ENCODE results near the gene P2RY8.
"Not testable (repeated sequence)": the region's sequence is repeated elsewhere in the genome, so short reads cannot be mapped to it uniquely, and the experiment has no call there.

The P2RY8 gene

DNA sequence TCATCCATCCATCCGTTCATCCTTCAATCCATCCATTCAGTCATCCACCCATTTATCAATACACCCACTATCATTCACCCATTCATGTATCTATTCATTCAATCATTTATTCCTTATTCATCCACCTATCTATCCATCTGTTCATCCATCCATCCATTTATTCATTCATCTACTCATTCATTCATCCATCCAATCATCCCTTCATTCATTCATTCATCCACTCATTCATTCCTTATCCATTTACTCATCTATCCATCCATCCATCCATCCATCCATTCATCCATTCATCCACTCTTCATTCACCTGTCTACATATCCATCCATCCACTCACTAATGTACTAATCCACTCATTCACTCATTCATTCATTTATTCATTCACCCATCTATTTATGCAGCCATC is 9.5 kb downstream of the P2RY8 start:
- H4K8ac ChIP-seq (ENCODE audit: low read depth, low read length) = no peak overlapping the region
- no peak overlapping the region for H3K27ac ChIP-seq (ENCODE audit: low read depth, low read length)
- H2BK5ac ChIP-seq (ENCODE audit: low read length) = no peak overlapping the region
- H3K23ac ChIP-seq (ENCODE audit: low read length) = no peak overlapping the region
- WGBS (ENCODE audit: extremely low coverage, insufficient coverage, low lambda C conversion rate) = 100% methylated on average over 1 of the region's 1 CpG
- no peak for DNase-seq
- no peaks in the 10 kb centered on the region for H3K79me1 ChIP-seq (ENCODE audit: low read length)
- H3K27me3 ChIP-seq (ENCODE audit: insufficient read depth, low read length, poor library complexity) = no peaks in the 10 kb centered on the region
- no peaks in the 10 kb centered on the region for H3K4me1 ChIP-seq (ENCODE audit: control insufficient read depth, low read depth, low read length)
- no peak overlapping the region for H3K18ac ChIP-seq (ENCODE audit: low read length)
- H2BK15ac ChIP-seq (replicated peaks; ENCODE audit: low read depth) = no peak overlapping the region
- H2BK120ac ChIP-seq (ENCODE audit: low read depth, low read length) = no peak overlapping the region
- no peaks in the 10 kb centered on the region for H3K79me2 ChIP-seq (ENCODE audit: control insufficient read depth, insufficient read depth, low read length)
- H3K4ac ChIP-seq (ENCODE audit: low read depth, low read length) = no peak overlapping the region
- H4K5ac ChIP-seq (ENCODE audit: low read length) = no peak overlapping the region
- H3K56ac ChIP-seq (ENCODE audit: low read length) = no peak overlapping the region
- H3K36me3 ChIP-seq (ENCODE audit: control insufficient read depth, insufficient read depth, low read length) = no peaks in the 10 kb centered on the region
- no peak overlapping the region for H3K4me2 ChIP-seq (ENCODE audit: low read length)
- H3K4me3 ChIP-seq (ENCODE audit: low read length) = no peak overlapping the region
- H2AK5ac ChIP-seq (ENCODE audit: low read length) = no peak overlapping the region
- no peak overlapping the region for H3K9ac ChIP-seq (ENCODE audit: low read length)

DNA sequence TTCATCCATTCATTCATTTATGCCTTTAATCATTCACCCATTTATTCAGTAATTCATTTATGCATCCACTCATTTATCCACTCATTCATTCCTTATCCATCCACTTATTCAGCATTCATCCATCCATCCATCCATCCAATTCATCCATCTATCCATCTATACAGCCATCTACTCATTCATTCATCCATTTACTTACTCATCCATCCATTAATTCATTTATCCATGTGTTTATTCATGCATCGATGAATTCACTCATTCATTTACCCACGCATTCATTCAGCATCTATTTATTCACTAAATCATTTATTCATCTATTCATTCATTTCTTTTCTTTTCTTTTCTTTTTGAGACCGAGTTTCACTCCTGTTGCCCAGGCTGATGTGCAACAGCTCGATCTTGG is 10.4 kb downstream of the P2RY8 start:
- Histone ChIP-seq H2BK5ac (ENCODE audit: low read length) (no peak overlapping the region), H3K27me3 (ENCODE audit: insufficient read depth, low read length, poor library complexity) (no peaks in the 10 kb centered on the region), H3K4ac (ENCODE audit: low read depth, low read length) (no peak overlapping the region), H4K8ac (ENCODE audit: low read depth, low read length) (no peak overlapping the region), H2BK15ac (replicated peaks; ENCODE audit: low read depth) (no peak overlapping the region), H3K18ac (ENCODE audit: low read length) (no peak overlapping the region), H3K27ac (ENCODE audit: low read depth, low read length) (no peak overlapping the region), H3K4me3 (ENCODE audit: low read length) (no peak overlapping the region), H2AK5ac (ENCODE audit: low read length) (no peak overlapping the region), H2BK120ac (ENCODE audit: low read depth, low read length) (no peak overlapping the region), H3K4me1 (ENCODE audit: control insufficient read depth, low read depth, low read length) (no peaks in the 10 kb centered on the region), H3K4me2 (ENCODE audit: low read length) (no peak overlapping the region), H3K9ac (ENCODE audit: low read length) (no peak overlapping the region), H3K23ac (ENCODE audit: low read length) (no peak overlapping the region), H3K36me3 (ENCODE audit: control insufficient read depth, insufficient read depth, low read length) (no peaks in the 10 kb centered on the region), H3K56ac (ENCODE audit: low read length) (no peak overlapping the region), H3K79me1 (ENCODE audit: low read length) (no peaks in the 10 kb centered on the region), H3K79me2 (ENCODE audit: control insufficient read depth, insufficient read depth, low read length) (no peaks in the 10 kb centered on the region), H4K5ac (ENCODE audit: low read length) (no peak overlapping the region)
- DNase-seq = no peak
- 100% methylated on average over 3 of the region's 4 CpGs for WGBS (ENCODE audit: extremely low coverage, insufficient coverage, low lambda C conversion rate)

DNA sequence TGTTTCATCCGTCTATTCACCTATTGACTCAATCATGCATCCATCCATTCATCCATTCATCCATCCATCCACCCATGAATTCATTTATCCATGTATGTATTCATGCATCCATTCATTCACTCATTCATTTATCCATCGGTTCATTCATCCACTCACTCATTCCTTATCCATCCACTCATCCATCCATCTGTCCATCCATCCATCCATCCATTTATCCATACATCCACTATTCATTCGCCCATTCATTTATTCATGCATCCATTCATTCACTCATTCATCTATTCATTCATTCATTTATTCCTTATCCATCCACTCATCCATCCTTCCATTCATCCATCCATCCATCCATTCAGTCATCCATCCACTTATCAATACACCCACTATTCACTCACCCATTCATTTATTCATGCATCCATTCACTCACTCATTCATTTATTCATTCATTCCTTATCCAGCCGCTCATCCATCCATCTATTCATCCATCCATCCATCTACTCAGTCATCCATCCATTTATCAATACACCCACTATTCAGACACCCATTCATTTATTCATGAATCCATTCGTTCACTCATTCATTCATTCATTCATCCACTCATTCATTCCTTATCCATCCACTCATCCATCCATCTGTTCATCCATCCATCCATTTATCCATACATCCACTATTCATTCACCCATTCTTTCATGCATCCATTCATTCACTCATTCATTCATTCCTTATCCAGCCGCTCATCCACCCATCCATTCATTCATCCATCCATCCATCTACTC is 11.2 kb downstream of the P2RY8 start:
- Histone ChIP-seq H3K9ac (ENCODE audit: low read length) (no peak overlapping the region), H2BK120ac (ENCODE audit: low read depth, low read length) (no peak overlapping the region), H3K4me2 (ENCODE audit: low read length) (no peak overlapping the region), H3K79me2 (ENCODE audit: control insufficient read depth, insufficient read depth, low read length) (no peaks in the 10 kb centered on the region), H2BK15ac (replicated peaks; ENCODE audit: low read depth) (no peak overlapping the region), H3K56ac (ENCODE audit: low read length) (no peak overlapping the region), H3K23ac (ENCODE audit: low read length) (no peak overlapping the region), H3K18ac (ENCODE audit: low read length) (no peak overlapping the region), H3K79me1 (ENCODE audit: low read length) (no peaks in the 10 kb centered on the region), H4K5ac (ENCODE audit: low read length) (no peak overlapping the region), H2AK5ac (ENCODE audit: low read length) (no peak overlapping the region), H3K4me1 (ENCODE audit: control insufficient read depth, low read depth, low read length) (peaks cover 2% of the 10 kb centered on the region), H3K27ac (ENCODE audit: low read depth, low read length) (no peak overlapping the region), H4K8ac (ENCODE audit: low read depth, low read length) (no peak overlapping the region), H3K4me3 (ENCODE audit: low read length) (no peak overlapping the region), H3K27me3 (ENCODE audit: insufficient read depth, low read length, poor library complexity) (no peaks in the 10 kb centered on the region), H3K36me3 (ENCODE audit: control insufficient read depth, insufficient read depth, low read length) (no peaks in the 10 kb centered on the region), H2BK5ac (ENCODE audit: low read length) (no peak overlapping the region), H3K4ac (ENCODE audit: low read depth, low read length) (no peak overlapping the region)
- WGBS (ENCODE audit: extremely low coverage, insufficient coverage, low lambda C conversion rate) = 100% methylated on average over 1 of the region's 6 CpGs
- DNase-seq = no peak

DNA sequence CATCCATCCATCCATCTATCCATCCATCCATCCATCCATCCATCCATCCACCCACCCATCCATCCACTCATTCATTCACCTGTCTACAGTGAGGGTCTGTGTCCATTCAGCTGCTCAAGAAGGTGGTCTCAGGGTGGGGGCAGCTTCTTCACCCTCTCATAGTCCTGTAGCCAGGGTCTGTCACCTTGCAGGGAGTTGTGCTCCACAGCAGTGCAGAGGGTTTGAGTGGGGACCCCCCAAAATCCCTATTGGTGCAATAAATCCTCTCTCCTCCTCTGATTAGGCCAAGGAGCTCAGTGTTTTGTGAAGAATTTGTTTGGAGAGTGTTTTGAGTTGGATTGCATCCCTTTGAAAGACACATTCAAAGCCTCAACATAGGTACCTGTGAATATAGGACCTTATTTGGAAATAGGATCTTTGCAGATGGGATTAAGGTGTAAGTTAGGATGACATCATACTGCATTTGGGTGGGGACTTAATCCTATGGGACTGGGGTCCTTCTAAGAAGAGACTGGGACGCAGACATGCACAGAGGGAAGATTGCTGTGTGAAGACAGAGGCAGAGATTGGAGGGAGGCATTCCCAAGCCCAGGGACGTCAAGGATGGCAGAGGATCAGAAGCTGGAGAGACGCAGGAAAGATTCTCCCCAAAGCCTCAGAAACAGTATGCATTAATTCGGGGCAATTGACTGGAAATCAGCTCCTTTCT is 12.0 kb downstream of the P2RY8 start:
- Histone ChIP-seq H3K4ac (ENCODE audit: low read depth, low read length) (no peak overlapping the region), H3K4me1 (ENCODE audit: control insufficient read depth, low read depth, low read length) (peaks cover 2% of the 10 kb centered on the region), H3K56ac (ENCODE audit: low read length) (no peak overlapping the region), H4K5ac (ENCODE audit: low read length) (no peak overlapping the region), H3K4me3 (ENCODE audit: low read length) (no peak overlapping the region), H3K79me2 (ENCODE audit: control insufficient read depth, insufficient read depth, low read length) (no peaks in the 10 kb centered on the region), H3K27me3 (ENCODE audit: insufficient read depth, low read length, poor library complexity) (no peaks in the 10 kb centered on the region), H3K27ac (ENCODE audit: low read depth, low read length) (no peak overlapping the region), H3K23ac (ENCODE audit: low read length) (no peak overlapping the region), H2BK5ac (ENCODE audit: low read length) (no peak overlapping the region), H2AK5ac (ENCODE audit: low read length) (no peak overlapping the region), H3K9ac (ENCODE audit: low read length) (no peak overlapping the region), H2BK15ac (replicated peaks; ENCODE audit: low read depth) (no peak overlapping the region), H3K36me3 (ENCODE audit: control insufficient read depth, insufficient read depth, low read length) (no peaks in the 10 kb centered on the region), H3K79me1 (ENCODE audit: low read length) (no peaks in the 10 kb centered on the region), H3K4me2 (ENCODE audit: low read length) (no peak overlapping the region), H2BK120ac (ENCODE audit: low read depth, low read length) (no peak overlapping the region), H3K18ac (ENCODE audit: low read length) (no peak overlapping the region), H4K8ac (ENCODE audit: low read depth, low read length) (no peak overlapping the region)
- no peak for DNase-seq
- WGBS (ENCODE audit: extremely low coverage, insufficient coverage, low lambda C conversion rate) = no CpG with 5 or more reads among the region's 4 CpGs

DNA sequence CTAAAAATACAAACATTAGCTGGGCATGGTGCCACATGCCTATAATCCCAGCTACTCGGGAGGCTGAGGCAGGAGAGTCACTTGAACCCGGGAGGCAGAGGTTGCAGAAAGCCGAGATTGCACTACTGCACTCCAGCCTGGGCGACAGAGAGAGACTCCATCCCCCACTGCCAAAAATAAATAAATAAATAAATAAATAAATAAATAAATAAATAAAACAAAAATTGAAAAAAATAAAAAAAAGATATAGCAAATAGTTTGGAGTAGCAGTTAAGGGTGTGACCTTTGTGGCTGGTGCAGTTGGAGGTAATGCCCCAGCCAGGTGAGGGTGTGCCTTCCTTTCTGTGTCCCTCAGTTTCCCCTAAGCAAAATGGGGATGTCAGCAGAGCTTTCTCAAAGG is 14.1 kb downstream of the P2RY8 start:
- not testable (repeated sequence) for H3K79me2 ChIP-seq (ENCODE audit: control insufficient read depth, insufficient read depth, low read length); DNase-seq; H2BK15ac ChIP-seq (replicated peaks; ENCODE audit: low read depth); H2BK120ac ChIP-seq (ENCODE audit: low read depth, low read length); H3K4me1 ChIP-seq (ENCODE audit: control insufficient read depth, low read depth, low read length); H3K4ac ChIP-seq (ENCODE audit: low read depth, low read length); H4K5ac ChIP-seq (ENCODE audit: low read length); H3K4me3 ChIP-seq (ENCODE audit: low read length); H3K23ac ChIP-seq (ENCODE audit: low read length); H2AK5ac ChIP-seq (ENCODE audit: low read length); H3K27ac ChIP-seq (ENCODE audit: low read depth, low read length); H3K18ac ChIP-seq (ENCODE audit: low read length); H3K4me2 ChIP-seq (ENCODE audit: low read length); H3K27me3 ChIP-seq (ENCODE audit: insufficient read depth, low read length, poor library complexity); H3K56ac ChIP-seq (ENCODE audit: low read length); H3K36me3 ChIP-seq (ENCODE audit: control insufficient read depth, insufficient read depth, low read length); H3K9ac ChIP-seq (ENCODE audit: low read length); H2BK5ac ChIP-seq (ENCODE audit: low read length); H3K79me1 ChIP-seq (ENCODE audit: low read length); H4K8ac ChIP-seq (ENCODE audit: low read depth, low read length)
- WGBS (ENCODE audit: extremely low coverage, insufficient coverage, low lambda C conversion rate) = no CpG with 5 or more reads among the region's 4 CpGs
